GM21723 (cell line): ENCODE data around the gene CPHXL.

Source experiments
- ATAC-seq: cut with Tn5 transposase; IDR thresholded peaks from one replicate; pipeline ENCODE4 v1.9.1; 2021; ENCODE audit warnings: mild to moderate bottlenecking, moderate library complexity; ENCODE audit not compliant: unreplicated experiment

Gene CPHXL

GRCh38 chr16:75702242-75702641 is 24.0 kb downstream of the CPHXL start:
- ATAC-seq: no peak

- no peak for ATAC-seq
Observed at GRCh38 chr16:75701361-75701760, 24.9 kb downstream of the CPHXL start, which contains the start of gene DUXB. DUXB (minus strand) TSS chr16:75701461; CDS start chr16:75701418, 43 bp downstream.

- no peak for ATAC-seq
Observed at GRCh38 chr16:75697571-75697970, 28.7 kb downstream of the CPHXL start.

DNA sequence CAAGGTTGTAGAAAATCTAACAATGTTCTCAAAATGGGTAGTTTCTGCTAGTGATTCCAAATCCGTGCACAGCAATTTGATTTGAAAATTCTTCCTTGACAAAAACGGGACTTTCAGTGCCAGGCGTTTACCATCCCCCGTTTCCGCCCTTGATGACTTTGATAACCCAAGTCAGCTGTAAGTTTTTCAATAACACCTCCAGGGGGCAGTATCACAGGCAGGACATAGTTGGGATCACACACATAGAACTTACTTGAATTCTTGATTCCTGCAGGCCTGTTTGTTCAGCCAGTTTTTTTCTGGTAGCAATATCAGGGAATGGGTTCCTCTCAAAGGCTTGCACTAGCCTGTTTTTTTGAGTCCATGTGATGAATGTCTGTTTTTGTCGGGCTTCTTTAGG is 30.6 kb downstream of the CPHXL start:
- ATAC-seq: no peak

- no peak for ATAC-seq
Observed at GRCh38 chr16:75687361-75687760, 38.9 kb downstream of the CPHXL start.

DNA sequence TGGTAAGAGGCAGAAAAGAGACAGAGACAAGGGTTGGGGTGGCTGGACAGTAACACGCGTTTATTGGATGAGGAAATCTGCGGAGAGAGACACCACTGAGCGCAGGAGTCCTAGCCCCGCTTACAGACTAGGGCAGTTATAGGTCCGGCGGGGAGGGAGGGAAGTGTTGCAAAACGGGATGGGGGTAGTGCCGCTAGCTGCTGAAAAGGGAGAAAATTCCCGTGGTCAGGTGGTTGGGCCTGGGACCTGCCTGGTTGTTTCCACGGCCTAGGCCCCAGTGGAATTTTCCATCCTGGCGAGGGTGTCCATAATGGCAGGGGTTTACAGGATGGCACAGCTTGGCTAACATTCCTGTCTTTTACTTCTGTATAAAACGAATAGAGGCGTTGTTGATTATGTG is 44.0 kb downstream of the CPHXL start:
- no peak for ATAC-seq

DNA sequence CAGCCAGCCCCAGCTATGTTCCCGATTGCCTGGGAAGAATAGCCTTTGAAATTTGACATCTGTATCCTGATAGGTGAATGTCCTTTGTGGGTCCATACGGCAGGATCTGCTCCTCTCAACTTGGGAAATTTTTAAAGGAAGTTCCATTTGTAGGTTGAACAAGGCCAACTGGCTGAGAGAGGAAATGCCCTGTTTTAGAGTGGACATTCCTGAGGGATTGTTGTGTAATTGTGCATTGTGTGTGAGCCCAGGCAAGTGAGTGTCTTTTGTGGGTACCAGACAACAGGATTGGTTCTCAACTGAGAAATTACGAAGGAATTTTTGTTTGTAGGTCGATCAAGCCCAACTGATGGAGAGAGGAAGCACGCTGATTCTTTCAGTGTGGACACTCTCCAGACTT is 46.9 kb downstream of the CPHXL start:
- ATAC-seq: no peak

DNA sequence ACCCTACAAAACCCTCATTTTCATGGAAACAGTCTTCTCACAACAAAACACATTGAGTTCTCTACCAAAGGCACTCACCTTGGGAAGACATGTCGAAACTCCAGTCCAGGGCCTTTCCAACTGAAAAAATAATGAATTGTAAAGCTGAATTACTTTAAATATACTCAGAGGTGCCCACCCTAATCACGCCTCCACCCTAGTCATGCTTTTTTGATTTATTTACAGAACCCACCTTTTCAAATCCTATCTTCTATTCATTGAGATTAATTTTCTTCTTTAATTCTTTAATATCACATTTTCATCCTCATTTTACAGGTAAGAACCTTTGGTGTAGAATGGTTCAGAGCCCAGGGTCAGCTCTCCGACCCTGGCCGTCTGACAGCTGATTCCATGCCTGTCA is 49.4 kb downstream of the CPHXL start, which contains the start of gene CPHXL2:
CPHXL2 (minus strand) TSS at position 101 of the 400 bp plus-strand sequence; CDS start at position 91, 10 bp downstream.
- ATAC-seq: no peak

- no peak for ATAC-seq
Observed at GRCh38 chr16:75667503-75667902, 58.8 kb downstream of the CPHXL start.
